GM21515 (cell line): Measurements from ENCODE around the gene COMMD2.

Source experiments
- ATAC-seq: cut with Tn5 transposase; IDR thresholded peaks from one replicate; pipeline ENCODE4 v1.9.1; 2021; ENCODE audit not compliant: unreplicated experiment

Gene COMMD2

GRCh38 chr3:149752051-149752787 is at the start of gene COMMD2:
TSS of gene COMMD2 (minus strand) at chr3:149752489. CDS start at chr3:149752444, 45 bp downstream.
- ATAC-seq: peak; percentile 99

DNA sequence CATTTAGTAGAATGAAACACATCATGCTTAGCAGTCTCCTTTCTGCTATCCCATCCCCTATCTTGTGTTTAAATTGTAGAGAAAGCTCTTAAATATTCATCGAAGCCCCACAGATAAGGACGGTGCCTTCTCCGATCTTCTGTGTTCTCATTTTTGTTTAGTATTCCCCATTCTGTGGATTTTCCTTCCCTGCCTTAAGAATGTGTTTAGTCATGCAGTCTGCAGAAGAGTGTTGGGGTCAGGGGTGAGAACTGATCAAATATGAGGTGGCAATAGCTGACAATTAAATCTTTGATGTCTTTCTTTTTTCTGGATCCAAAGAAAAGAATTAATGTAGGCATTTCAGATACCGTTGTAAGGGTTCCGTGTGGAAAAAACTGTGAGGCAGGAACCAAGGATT is 49.4 kb upstream of the COMMD2 start:
- ATAC-seq: no peak

DNA sequence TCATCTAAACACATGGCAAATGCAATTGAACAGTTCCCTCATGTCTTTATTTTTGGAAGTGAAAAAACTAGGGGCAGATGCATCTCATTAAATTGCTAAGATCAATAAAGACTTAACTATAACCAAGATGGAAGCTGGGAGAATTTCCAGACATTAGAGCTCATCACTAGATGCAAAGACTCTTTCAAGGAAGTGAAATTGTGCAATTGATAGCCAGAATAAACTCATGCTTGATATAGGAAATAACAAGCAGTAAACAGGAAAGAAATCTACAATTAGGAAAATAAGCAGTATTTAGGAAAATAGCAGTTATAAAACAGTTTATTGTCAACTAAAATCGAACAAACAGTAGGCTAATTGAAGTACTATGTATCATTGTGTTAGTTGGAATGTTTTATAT is 48.9 kb upstream of the COMMD2 start:
- no peak for ATAC-seq

GRCh38 chr3:149800693-149801092 is 48.4 kb upstream of the COMMD2 start:
- ATAC-seq: no peak

DNA sequence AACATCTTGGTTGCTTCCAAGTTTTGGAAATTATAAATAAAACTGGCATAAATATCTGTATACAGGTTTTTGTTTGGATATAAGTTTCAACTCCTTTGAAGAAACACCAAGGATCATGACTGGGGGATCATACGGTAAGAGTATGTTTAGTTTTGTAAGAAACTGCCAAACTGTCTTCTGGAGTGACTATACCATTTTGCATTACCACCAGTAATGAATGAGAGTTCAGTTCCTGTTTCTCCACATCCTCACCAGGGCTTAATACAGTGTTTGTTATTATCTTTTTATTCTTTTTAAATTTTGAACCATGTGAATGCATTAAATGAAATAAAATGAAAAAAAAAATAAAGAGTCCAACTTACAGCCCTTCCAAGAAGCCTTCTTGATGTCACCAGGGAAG is 43.7 kb upstream of the COMMD2 start:
- ATAC-seq: no peak

- no peak for ATAC-seq
These were observed 40.4 kb upstream of the COMMD2 start, which contains the start of gene ANKUB1 for GRCh38 chr3:149792452-149793270. TSS of gene ANKUB1 (minus strand) at chr3:149792554. CDS start at chr3:149792366, 188 bp downstream.

- ATAC-seq: no peak
These were observed 38.4 kb upstream of the COMMD2 start for GRCh38 chr3:149790698-149791097.

DNA sequence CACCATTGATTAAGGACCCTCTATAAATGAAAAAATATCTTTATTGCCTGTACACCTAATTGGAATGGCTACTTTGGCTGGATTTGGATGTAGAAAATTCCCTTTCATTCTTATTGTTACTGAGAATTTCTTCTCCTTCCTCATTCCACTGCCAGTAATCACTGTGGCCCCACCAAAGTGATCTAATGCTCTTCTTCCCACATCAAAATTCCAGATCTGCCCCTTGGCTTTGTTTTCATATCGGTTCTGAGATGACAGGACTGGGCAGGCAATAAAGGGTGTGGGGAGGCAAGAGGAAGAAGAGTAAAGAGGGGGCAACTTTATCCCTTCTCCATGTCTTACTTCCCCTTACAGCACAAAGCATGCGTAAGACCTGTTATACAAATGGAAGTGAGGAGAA is 38.0 kb upstream of the COMMD2 start:
- no peak for ATAC-seq

GRCh38 chr3:149784064-149784704 is 31.9 kb upstream of the COMMD2 start:
- no peak for ATAC-seq

GRCh38 chr3:149783576-149783975 is 31.3 kb upstream of the COMMD2 start:
- ATAC-seq: no peak

GRCh38 chr3:149781741-149782140 is 29.5 kb upstream of the COMMD2 start:
- ATAC-seq: no peak

DNA sequence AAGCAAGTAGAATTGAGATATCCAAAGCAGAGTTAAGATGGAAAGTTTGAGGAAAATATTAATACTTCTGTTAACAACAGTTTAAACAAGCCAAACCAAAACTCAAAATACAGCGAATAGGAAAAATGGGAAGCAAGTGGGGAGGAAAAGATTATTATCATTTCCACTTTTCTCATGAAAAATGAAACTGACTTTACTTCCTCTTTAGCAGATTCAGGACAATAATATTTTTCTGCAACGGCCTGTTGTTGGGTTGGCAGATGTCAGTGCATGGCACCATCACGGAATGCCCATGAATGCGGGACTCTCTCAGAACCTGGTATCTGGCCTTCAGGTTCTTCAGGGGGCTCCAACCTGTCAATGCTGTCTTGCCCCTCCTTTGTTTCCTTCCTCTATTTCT is 28.9 kb upstream of the COMMD2 start:
- ATAC-seq: no peak

- no peak for ATAC-seq
These were observed 25.3 kb upstream of the COMMD2 start for GRCh38 chr3:149777414-149778214.

GRCh38 chr3:149776170-149776569 is 23.9 kb upstream of the COMMD2 start:
- no peak for ATAC-seq

DNA sequence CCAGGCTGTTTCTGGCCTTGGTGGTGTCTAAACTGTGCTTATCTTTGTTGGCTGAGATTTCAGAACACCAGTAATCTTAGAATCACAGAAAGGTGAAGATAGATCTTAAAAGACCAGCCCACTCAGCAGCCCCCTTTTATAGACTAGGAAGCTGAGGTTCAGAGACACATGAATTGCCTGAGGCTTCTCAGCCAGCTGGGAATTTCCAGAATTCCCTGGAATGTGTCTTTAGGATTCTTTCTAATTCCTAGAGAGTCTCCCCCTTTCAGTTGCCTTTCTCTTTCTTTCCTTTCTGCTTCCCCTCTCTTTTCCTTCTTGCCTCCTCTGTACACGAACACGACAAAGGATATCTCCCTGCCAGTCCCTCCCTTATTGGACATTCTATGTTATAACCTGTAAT is 20.6 kb upstream of the COMMD2 start:
- ATAC-seq: no peak

- peak; percentile 72 for ATAC-seq
These were observed 19.5 kb upstream of the COMMD2 start for GRCh38 chr3:149771652-149772271.

DNA sequence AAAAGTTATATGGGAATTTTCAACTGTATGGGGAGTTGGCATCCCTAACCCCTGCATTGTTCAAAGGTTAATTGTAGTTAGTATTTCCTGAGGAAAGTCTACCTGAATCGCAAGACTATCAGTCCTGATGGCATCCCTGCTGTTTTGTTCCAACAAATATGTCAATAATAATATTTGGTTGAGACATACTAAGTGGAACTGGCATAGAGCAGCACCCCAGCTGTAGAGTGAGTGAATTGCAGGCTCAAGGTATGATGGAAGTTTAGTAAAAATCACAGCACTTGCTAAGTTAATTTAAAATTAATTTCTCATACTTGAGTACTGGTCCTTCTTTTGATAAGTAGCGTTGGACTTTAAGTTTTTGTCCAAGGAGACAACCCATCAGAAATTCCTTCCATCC is 18.0 kb upstream of the COMMD2 start:
- no peak for ATAC-seq

DNA sequence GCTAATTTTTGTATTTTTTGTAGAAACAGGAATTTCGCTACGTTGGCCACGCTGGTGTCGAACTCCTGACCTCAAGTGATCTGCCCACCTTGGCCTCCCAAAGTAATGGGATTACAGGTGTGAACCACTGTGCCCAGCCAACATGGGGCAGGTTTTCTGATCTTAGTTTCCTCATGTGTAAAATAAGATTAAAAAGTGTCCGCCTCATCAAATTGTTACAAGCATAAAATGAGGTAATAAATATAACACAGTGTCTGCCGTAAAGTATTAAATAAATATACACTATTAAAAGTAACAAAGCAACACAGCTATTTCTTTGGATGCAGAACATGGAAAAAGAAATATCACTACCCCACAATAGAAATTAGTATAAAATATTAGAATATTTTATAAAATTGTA is 16.4 kb upstream of the COMMD2 start:
- no peak for ATAC-seq

DNA sequence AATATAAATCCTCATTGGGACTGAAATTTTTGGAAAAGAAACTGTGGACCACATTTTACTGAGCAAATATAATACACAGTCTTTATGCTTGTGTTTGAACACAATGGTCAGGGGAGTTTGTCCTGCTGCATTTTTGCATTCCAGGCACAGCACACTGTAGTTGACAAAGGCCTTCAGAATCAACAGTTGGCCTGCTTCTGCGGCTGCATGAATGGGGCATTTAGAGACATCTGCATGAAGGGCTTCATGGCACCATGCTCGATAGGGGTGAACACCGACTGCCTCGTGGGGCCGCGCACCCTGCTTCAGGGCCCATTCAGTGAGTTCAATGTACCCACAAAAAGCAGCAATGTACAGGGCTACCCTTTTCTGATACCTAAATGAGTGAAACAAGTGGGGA is 15.4 kb upstream of the COMMD2 start:
- no peak for ATAC-seq

- ATAC-seq: no peak
These were observed 13.6 kb upstream of the COMMD2 start for GRCh38 chr3:149765762-149766334.
